ENCODE results near the gene CACNA2D3.

CACNA2D3 gene

GRCh38 chr3:54712539-54712938, 590.2 kb downstream of the CACNA2D3 start:
- DNase-seq, result no peak

GRCh38 chr3:54713031-54713430, 590.7 kb downstream of the CACNA2D3 start:
- DNase-seq, result no peak

- no peak for DNase-seq
Observed at GRCh38 chr3:54713455-54713854, 591.1 kb downstream of the CACNA2D3 start.

- DNase-seq, result no peak
Observed at GRCh38 chr3:54714035-54714434, 591.7 kb downstream of the CACNA2D3 start.

GRCh38 chr3:54717506-54717905, 595.2 kb downstream of the CACNA2D3 start:
- no peak for DNase-seq

- no peak for DNase-seq
Observed at GRCh38 chr3:54719914-54720313, 597.6 kb downstream of the CACNA2D3 start.

- no peak for DNase-seq
Observed at GRCh38 chr3:54720604-54721003, 598.3 kb downstream of the CACNA2D3 start.

GRCh38 chr3:54731732-54732445, 609.5 kb downstream of the CACNA2D3 start:
- no peak for DNase-seq

GRCh38 chr3:54733106-54734006, 611.0 kb downstream of the CACNA2D3 start:
- no peak for DNase-seq

GRCh38 chr3:54736459-54736858, 614.1 kb downstream of the CACNA2D3 start:
- DNase-seq, result no peak

- no peak for DNase-seq
Observed at GRCh38 chr3:54743755-54744154, 621.4 kb downstream of the CACNA2D3 start.

GRCh38 chr3:54744291-54744690, 621.9 kb downstream of the CACNA2D3 start:
- no peak for DNase-seq

- DNase-seq, result no peak
Observed at GRCh38 chr3:54745843-54746242, 623.5 kb downstream of the CACNA2D3 start.

- DNase-seq, result no peak
Observed at GRCh38 chr3:54746722-54747121, 624.4 kb downstream of the CACNA2D3 start.

GRCh38 chr3:54755756-54756155, 633.4 kb downstream of the CACNA2D3 start:
- DNase-seq, result no peak

GRCh38 chr3:54756330-54756731, 634.0 kb downstream of the CACNA2D3 start:
- no peak for DNase-seq

GRCh38 chr3:54758461-54758860, 636.1 kb downstream of the CACNA2D3 start:
- no peak for DNase-seq

GRCh38 chr3:54759166-54759565, 636.8 kb downstream of the CACNA2D3 start:
- DNase-seq, result no peak

- no peak for DNase-seq
Observed at GRCh38 chr3:54760201-54760600, 637.8 kb downstream of the CACNA2D3 start.

- DNase-seq, result no peak
Observed at GRCh38 chr3:54761637-54762036, 639.3 kb downstream of the CACNA2D3 start.

- no peak for DNase-seq
Observed at GRCh38 chr3:54764911-54765310, 642.6 kb downstream of the CACNA2D3 start.

- no peak for DNase-seq
Observed at GRCh38 chr3:54771050-54771449, 648.7 kb downstream of the CACNA2D3 start.

GRCh38 chr3:54772051-54772450, 649.7 kb downstream of the CACNA2D3 start:
- no peak for DNase-seq

GRCh38 chr3:54772746-54773145, 650.4 kb downstream of the CACNA2D3 start:
- no peak for DNase-seq
